NT2/D1 (cell line): ENCODE measurements around the gene RIMS4.
A peak's percentile ranks its signal among the peaks of the same experiment; 100 is the strongest.

Source experiments
- DNase-seq: peaks from one replicate; pipeline ENCODE4 v3.0.0-alpha.2; 2011; ENCODE audit warnings: low read depth, low spot score
- H3K27me3 ChIP-seq: 2 replicates; pipeline ENCODE4 v1.6.0; 2011; ENCODE audit warnings: mild to moderate bottlenecking; ENCODE audit not compliant: insufficient read length, insufficient read depth
- H3K36me3 ChIP-seq: 2 replicates; pipeline ENCODE4 v1.6.1; 2011; ENCODE audit warnings: mild to moderate bottlenecking, low read length, mixed read lengths; ENCODE audit not compliant: insufficient read depth, insufficient read length
- H3K4me1 ChIP-seq: 2 replicates; pipeline ENCODE4 v1.5.1; 2011; ENCODE audit not compliant: insufficient read depth, insufficient read length
- H3K4me3 ChIP-seq: 2 replicates; pipeline ENCODE4 v1.5.1; 2011; ENCODE audit warnings: low read depth; ENCODE audit not compliant: insufficient read length
- H3K9ac ChIP-seq: 2 replicates; pipeline ENCODE4 v1.6.0; 2011; ENCODE audit warnings: low read depth; ENCODE audit not compliant: insufficient read length
- H3K9me3 ChIP-seq: 2 replicates; pipeline ENCODE4 v1.5.1; 2011; ENCODE audit warnings: mild to moderate bottlenecking, low read length; ENCODE audit not compliant: insufficient read depth
- SUZ12 ChIP-seq: IDR thresholded peaks from 2 replicates; pipeline ENCODE4 v1.6.1; 2011; ENCODE audit not compliant: insufficient read length, insufficient read depth; ENCODE audit errors: extremely low read depth
- YY1 ChIP-seq: IDR thresholded peaks from 2 replicates; pipeline ENCODE4 v1.6.1; 2011; ENCODE audit not compliant: insufficient read length, insufficient read depth
- ZNF274 ChIP-seq: IDR thresholded peaks from 2 replicates; pipeline ENCODE4 v1.6.1; 2011; ENCODE audit warnings: mild to moderate bottlenecking, low read depth, low read length

RIMS4 gene

GRCh38 chr20:44745122-44745597 lies 65.2 kb downstream of the RIMS4 start:
- Histone ChIP-seq H3K36me3 (no peaks in the 10 kb centered on the region), H3K27me3 (peaks cover 38% of the 10 kb centered on the region), H3K4me1 (peaks cover 9% of the 10 kb centered on the region), H3K4me3 (peak overlapping the region; percentile 44), H3K9me3 (no peaks in the 10 kb centered on the region), H3K9ac (no peak overlapping the region)
- DNase-seq: no peak
- no peak for TF ChIP-seq YY1
- TF ChIP-seq ZNF274: no peak
- no peak for TF ChIP-seq SUZ12

GRCh38 chr20:44743916-44744655 lies 66.3 kb downstream of the RIMS4 start:
- TF ChIP-seq SUZ12: no peak
- no peak for TF ChIP-seq ZNF274
- no peak for TF ChIP-seq YY1
- no peak overlapping the region for H3K9ac ChIP-seq
- DNase-seq: no peak
- no peak overlapping the region for H3K4me3 ChIP-seq
- no peaks in the 10 kb centered on the region for H3K36me3 ChIP-seq
- H3K9me3 ChIP-seq: no peaks in the 10 kb centered on the region
- peaks cover 38% of the 10 kb centered on the region for H3K27me3 ChIP-seq
- peaks cover 9% of the 10 kb centered on the region for H3K4me1 ChIP-seq

- peaks cover 38% of the 10 kb centered on the region for H3K27me3 ChIP-seq
Measured at GRCh38 chr20:44743080-44743701, 67.2 kb downstream of the RIMS4 start.

GRCh38 chr20:44742304-44743079 lies 67.9 kb downstream of the RIMS4 start:
- peaks cover 38% of the 10 kb centered on the region for H3K27me3 ChIP-seq
- no peaks in the 10 kb centered on the region for H3K9me3 ChIP-seq
- H3K4me1 ChIP-seq: peaks cover 9% of the 10 kb centered on the region
- no peak overlapping the region for H3K4me3 ChIP-seq
- H3K9ac ChIP-seq: peak overlapping the region; percentile 9
- no peaks in the 10 kb centered on the region for H3K36me3 ChIP-seq
- DNase-seq: no peak
- TF ChIP-seq SUZ12 (no peak), ZNF274 (no peak), YY1 (no peak)

More at GRCh38 chr20:44743080-44743701, 67.2 kb downstream of the RIMS4 start:
- no peaks in the 10 kb centered on the region for H3K9me3 ChIP-seq
- TF ChIP-seq ZNF274 (no peak), SUZ12 (no peak), YY1 (no peak)
- DNase-seq: no peak
- H3K4me1 ChIP-seq: peaks cover 9% of the 10 kb centered on the region
- H3K9ac ChIP-seq: no peak overlapping the region
- no peaks in the 10 kb centered on the region for H3K36me3 ChIP-seq
- no peak overlapping the region for H3K4me3 ChIP-seq

GRCh38 chr20:44739942-44740341 lies 70.4 kb downstream of the RIMS4 start:
- Histone ChIP-seq H3K4me3 (no peak overlapping the region), H3K36me3 (no peaks in the 10 kb centered on the region), H3K9ac (no peak overlapping the region), H3K27me3 (peaks cover 14% of the 10 kb centered on the region), H3K9me3 (peaks cover 13% of the 10 kb centered on the region; the same call in 1 of the 2 replicates), H3K4me1 (no peaks in the 10 kb centered on the region)
- no peak for TF ChIP-seq SUZ12
- TF ChIP-seq YY1: no peak
- no peak for TF ChIP-seq ZNF274
- no peak for DNase-seq

GRCh38 chr20:44738813-44739477 lies 71.4 kb downstream of the RIMS4 start:
- no peaks in the 10 kb centered on the region for H3K36me3 ChIP-seq
- H3K27me3 ChIP-seq: peaks cover 4% of the 10 kb centered on the region
- H3K9me3 ChIP-seq: peaks cover 13% of the 10 kb centered on the region; the same call in 1 of the 2 replicates
- TF ChIP-seq SUZ12: no peak
- TF ChIP-seq ZNF274: no peak
- TF ChIP-seq YY1: no peak
- peak; percentile 64 for DNase-seq
- no peak overlapping the region for H3K4me3 ChIP-seq
- H3K4me1 ChIP-seq: no peaks in the 10 kb centered on the region
- no peak overlapping the region for H3K9ac ChIP-seq

- Histone ChIP-seq H3K9ac (no peak overlapping the region), H3K27me3 (no peaks in the 10 kb centered on the region), H3K4me1 (peaks cover 5% of the 10 kb centered on the region), H3K4me3 (no peak overlapping the region), H3K36me3 (no peaks in the 10 kb centered on the region), H3K9me3 (peaks cover 13% of the 10 kb centered on the region; the same call in 1 of the 2 replicates)
- no peak for TF ChIP-seq SUZ12
- TF ChIP-seq YY1: no peak
- TF ChIP-seq ZNF274: no peak
- no peak for DNase-seq
Measured at GRCh38 chr20:44737116-44737515, 73.2 kb downstream of the RIMS4 start.
